Panc1 (cell line): ENCODE data around the gene RHOJ. TPM values are rescaled to one million over a fixed set of nuclear protein-coding genes. Genes with fewer than 3 reads are reported as not detected.
A peak's percentile ranks its signal among the peaks of the same experiment; 100 is the strongest.

Source experiments
- ATAC-seq: fragments of 200-7000 bp; cut with Tn5 transposase; 2 replicates; pipeline ENCODE4 v1.9.1; 2020; ENCODE audit warnings: mild to moderate bottlenecking, moderate library complexity
- Bru-seq: library from RNA; stranded (reverse); fragments of 400-500 nt; gene quantifications from one replicate; lab custom pipeline; 2021; lab: Mats Ljungman, UMichigan
- BruChase-seq, 2 experiments: library from RNA; stranded (reverse); fragments of 400-500 nt; gene quantifications; one replicate each; lab custom pipeline; 2021; lab: Mats Ljungman, UMichigan
- BruUV-seq: library from RNA; stranded (reverse); fragments of 400-500 nt; replicated peaks from 2 replicates; lab custom pipeline; 2021; lab: Mats Ljungman, UMichigan
- CTCF ChIA-PET: fragments of 300-600 bp; sonication (Branson Sonifier 250); formaldehyde crosslinking; loops from one replicate; lab custom pipeline; 2022; ENCODE audit warnings: antibody characterized with exemption; lab: Charles Lee
- POLR2A ChIA-PET: fragments of 300-600 bp; sonication (Branson Sonifier 250); formaldehyde crosslinking; loops from one replicate; lab custom pipeline; 2022; ENCODE audit warnings: antibody characterized with exemption; lab: Charles Lee
- DNase-seq: peaks from one replicate; pipeline ENCODE4 v3.0.0-alpha.2; 2010; ENCODE audit warnings: low read depth, low spot score
- H3K27ac ChIP-seq: 2 replicates; pipeline ENCODE4 v1.5.1; 2011; ENCODE audit warnings: mild to moderate bottlenecking, low read length, inconsistent platforms
- H3K27me3 ChIP-seq: fragments of 200-500 bp; sonication (Bioruptor generic); 2 replicates; pipeline ENCODE4 v1.6.0; 2014; ENCODE audit warnings: low read length, inconsistent platforms; ENCODE audit not compliant: control insufficient read depth, insufficient read depth
- H3K36me3 ChIP-seq: fragments of 200-500 bp; sonication (Bioruptor generic); 2 replicates; pipeline ENCODE4 v1.5.1; 2014; ENCODE audit warnings: inconsistent platforms, mild to moderate bottlenecking, low read length, moderate library complexity; ENCODE audit not compliant: control insufficient read depth, insufficient read depth
- H3K4me1 ChIP-seq: 2 replicates; pipeline ENCODE4 v1.5.1; 2011; ENCODE audit warnings: inconsistent platforms, mild to moderate bottlenecking, low read length, moderate library complexity; ENCODE audit not compliant: control insufficient read depth, insufficient read depth
- H3K4me3 ChIP-seq, 2 experiments: 2 replicates each; pipeline ENCODE4 v1.5.1; 2011 to 2012; ENCODE audit warnings: low read depth in 2 of 2, low read length in 2 of 2, mild to moderate bottlenecking in 2 of 2, inconsistent platforms in 1 of 2, moderate library complexity in 1 of 2
- H3K9me3 ChIP-seq: fragments of 200-500 bp; sonication (Bioruptor generic); 2 replicates; pipeline ENCODE4 v1.5.1; 2014; ENCODE audit warnings: low read depth, mild to moderate bottlenecking, inconsistent platforms, low read length, moderate library complexity; ENCODE audit not compliant: control insufficient read depth, insufficient read depth
- POLR2AphosphoS5 ChIP-seq: IDR thresholded peaks from 2 replicates; pipeline ENCODE4 v1.6.1; 2012; ENCODE audit warnings: mild to moderate bottlenecking, low read depth, low read length, moderate library complexity
- REST ChIP-seq, 2 experiments: IDR thresholded peaks; 2 replicates each; pipeline ENCODE4 v1.6.1; 2011 to 2012; ENCODE audit warnings: low read depth in 2 of 2, control low read depth in 1 of 2, low read length in 1 of 2, mild to moderate bottlenecking in 1 of 2, moderate library complexity in 1 of 2; ENCODE audit not compliant: insufficient read depth in 1 of 2
- SIN3A ChIP-seq: IDR thresholded peaks from 2 replicates; pipeline ENCODE4 v1.6.1; 2012; ENCODE audit warnings: low read depth, mild to moderate bottlenecking, low read length, moderate library complexity, borderline replicate concordance; ENCODE audit not compliant: insufficient read depth
- TCF7L2 ChIP-seq: IDR thresholded peaks from 2 replicates; pipeline ENCODE4 v1.6.1; 2011; ENCODE audit warnings: mild to moderate bottlenecking, low read depth, low read length, inconsistent platforms
- in situ Hi-C: cut with HindIII; loops from 2 replicates; pipeline ENCODE4 v1.10.0; 2016; ENCODE audit warnings: low sequenced_read_pairs, low pct_unique_long_range_greater_than_20kb
- intact Hi-C: fragments of 100-400 bp; cut with micrococcal nuclease; formaldehyde crosslinking; loops from one replicate; pipeline ENCODE4 v1.10.0; 2022; ENCODE audit not compliant: unreplicated experiment
- long read RNA-seq: library from polyadenylated mRNA; unstranded; transcript quantifications from one replicate; pipeline ENCODE4 v2.0.0, GENCODE V29; 2021; ENCODE audit not compliant: unreplicated experiment
- polyA plus RNA-seq: library from polyadenylated mRNA; unstranded; fragments of >200 nt; gene quantifications from one replicate; pipeline ENCODE4 v1.2.1, GENCODE V29; 2012; ENCODE audit warnings: missing spikeins; ENCODE audit not compliant: insufficient read length
- total RNA-seq: library from RNA; stranded (reverse); gene quantifications from one replicate; pipeline ENCODE4 v1.2.1, GENCODE V29; 2021; ENCODE audit not compliant: unreplicated experiment
- TF ChIP-seq, protein P1 (sequence below): fragments of 450-650 bp; IDR thresholded peaks from 2 replicates; pipeline ENCODE4 v1.5.1; 2017; ENCODE audit warnings: mild to moderate bottlenecking

Gene RHOJ
- total RNA-seq, result 0.28 TPM
- polyA plus RNA-seq, result 0.42 TPM
- percentile 13 among the genes with signal in this experiment for Bru-seq, nascent RNA
- percentile 14 among the genes with signal in this experiment for BruChase-seq, experiment 1, labeled RNA remaining after a 2-hour chase
- BruChase-seq, experiment 2, labeled RNA remaining after a 6-hour chase, result percentile 19 among the genes with signal in this experiment
- long read RNA-seq, result 0 reads

- Histone ChIP-seq H3K27ac (no peak within 1 kb of the TSS; the same call in 1 of the 2 replicates), H3K36me3 (no peaks in the 10 kb centered on the region), H3K9me3 (no peaks in the 10 kb centered on the region), H3K4me3 (peak within 1 kb of the TSS in 1 of 2 experiments; percentile 45; a peak in 3 of 4 replicates), H3K27me3 (no peaks in the 10 kb centered on the region), H3K4me1 (no peaks in the 10 kb centered on the region)
- ATAC-seq (no peak), DNase-seq (no peak)
- BruUV-seq, result no TSS peak
- no peak for TF ChIP-seq TCF7L2
- no peak for TF ChIP-seq POLR2AphosphoS5
- TF ChIP-seq, protein P1, sequence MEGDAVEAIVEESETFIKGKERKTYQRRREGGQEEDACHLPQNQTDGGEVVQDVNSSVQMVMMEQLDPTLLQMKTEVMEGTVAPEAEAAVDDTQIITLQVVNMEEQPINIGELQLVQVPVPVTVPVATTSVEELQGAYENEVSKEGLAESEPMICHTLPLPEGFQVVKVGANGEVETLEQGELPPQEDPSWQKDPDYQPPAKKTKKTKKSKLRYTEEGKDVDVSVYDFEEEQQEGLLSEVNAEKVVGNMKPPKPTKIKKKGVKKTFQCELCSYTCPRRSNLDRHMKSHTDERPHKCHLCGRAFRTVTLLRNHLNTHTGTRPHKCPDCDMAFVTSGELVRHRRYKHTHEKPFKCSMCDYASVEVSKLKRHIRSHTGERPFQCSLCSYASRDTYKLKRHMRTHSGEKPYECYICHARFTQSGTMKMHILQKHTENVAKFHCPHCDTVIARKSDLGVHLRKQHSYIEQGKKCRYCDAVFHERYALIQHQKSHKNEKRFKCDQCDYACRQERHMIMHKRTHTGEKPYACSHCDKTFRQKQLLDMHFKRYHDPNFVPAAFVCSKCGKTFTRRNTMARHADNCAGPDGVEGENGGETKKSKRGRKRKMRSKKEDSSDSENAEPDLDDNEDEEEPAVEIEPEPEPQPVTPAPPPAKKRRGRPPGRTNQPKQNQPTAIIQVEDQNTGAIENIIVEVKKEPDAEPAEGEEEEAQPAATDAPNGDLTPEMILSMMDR, result no peak
- TF ChIP-seq SIN3A, result no peak
- TF ChIP-seq REST (IDR thresholded peaks at IDR 0.05; ENCODE audit: insufficient read depth in 1 of 2, low read depth in 2 of 2, low read length in 1 of 2), result no peak
- intact Hi-C loops (no loop called here), in situ Hi-C loops (no loop called here)
- CTCF ChIA-PET, result no interaction called here
- POLR2A ChIA-PET, result no interaction called here
These were observed at the start of gene RHOJ for GRCh38 chr14:63204407-63205043. Gene RHOJ (plus strand): TSS chr14:63204443. CDS start chr14:63204870, 427 bp downstream.

- Histone ChIP-seq H3K36me3 (no peaks in the 10 kb centered on the region), H3K4me3 (no peak overlapping the region), H3K27ac (no peak overlapping the region), H3K9me3 (no peaks in the 10 kb centered on the region), H3K4me1 (no peaks in the 10 kb centered on the region), H3K27me3 (no peaks in the 10 kb centered on the region)
- TF ChIP-seq, protein P1, result no peak
- no peak for TF ChIP-seq SIN3A
- TF ChIP-seq REST (IDR thresholded peaks at IDR 0.05; ENCODE audit: insufficient read depth in 1 of 2, low read depth in 2 of 2, low read length in 1 of 2), result no peak
- TF ChIP-seq TCF7L2, result no peak
- no peak for TF ChIP-seq POLR2AphosphoS5
- in situ Hi-C loops (no loop called here), intact Hi-C loops (no loop called here)
- no TSS peak for BruUV-seq
- CTCF ChIA-PET, result no interaction called here
- POLR2A ChIA-PET, result no interaction called here
- ATAC-seq (no peak), DNase-seq (no peak)
These were observed 48.6 kb upstream of the RHOJ start for GRCh38 chr14:63155511-63156185.
